ENCODE results near the gene FAM184A. TPM values are rescaled to one million over a fixed set of nuclear protein-coding genes. Genes with fewer than 3 reads are reported as not detected.

Gene FAM184A
- total RNA-seq, 3 donors from 2014 or later: 0.60 to 3.4 (median 0.87) TPM

- H3K4me1 ChIP-seq (ENCODE audit: low read depth): no peaks in the 10 kb centered on the region
- intact Hi-C loops (cut with DNase I, micrococcal nuclease): no loop called here
- TF ChIP-seq, protein P1, sequence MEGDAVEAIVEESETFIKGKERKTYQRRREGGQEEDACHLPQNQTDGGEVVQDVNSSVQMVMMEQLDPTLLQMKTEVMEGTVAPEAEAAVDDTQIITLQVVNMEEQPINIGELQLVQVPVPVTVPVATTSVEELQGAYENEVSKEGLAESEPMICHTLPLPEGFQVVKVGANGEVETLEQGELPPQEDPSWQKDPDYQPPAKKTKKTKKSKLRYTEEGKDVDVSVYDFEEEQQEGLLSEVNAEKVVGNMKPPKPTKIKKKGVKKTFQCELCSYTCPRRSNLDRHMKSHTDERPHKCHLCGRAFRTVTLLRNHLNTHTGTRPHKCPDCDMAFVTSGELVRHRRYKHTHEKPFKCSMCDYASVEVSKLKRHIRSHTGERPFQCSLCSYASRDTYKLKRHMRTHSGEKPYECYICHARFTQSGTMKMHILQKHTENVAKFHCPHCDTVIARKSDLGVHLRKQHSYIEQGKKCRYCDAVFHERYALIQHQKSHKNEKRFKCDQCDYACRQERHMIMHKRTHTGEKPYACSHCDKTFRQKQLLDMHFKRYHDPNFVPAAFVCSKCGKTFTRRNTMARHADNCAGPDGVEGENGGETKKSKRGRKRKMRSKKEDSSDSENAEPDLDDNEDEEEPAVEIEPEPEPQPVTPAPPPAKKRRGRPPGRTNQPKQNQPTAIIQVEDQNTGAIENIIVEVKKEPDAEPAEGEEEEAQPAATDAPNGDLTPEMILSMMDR (IDR thresholded peaks at IDR 0.05): no peak
- no peaks in the 10 kb centered on the region for H3K9me3 ChIP-seq
- ATAC-seq: no peak
- H3K36me3 ChIP-seq (ENCODE audit: low read depth): no peaks in the 10 kb centered on the region
- DNase-seq: no peak
- H3K4me3 ChIP-seq: no peak overlapping the region
These were observed 43.5 kb downstream of the FAM184A start for GRCh38 chr6:119034827-119035458.

GRCh38 chr6:119032428-119032827, 46.0 kb downstream of the FAM184A start:
- no peaks in the 10 kb centered on the region for H3K4me1 ChIP-seq (ENCODE audit: low read depth)
- DNase-seq (no peak), ATAC-seq (no peak)
- TF ChIP-seq, protein P1 (IDR thresholded peaks at IDR 0.05): no peak
- H3K4me3 ChIP-seq: no peak overlapping the region
- H3K9me3 ChIP-seq: no peaks in the 10 kb centered on the region
- intact Hi-C loops (cut with DNase I, micrococcal nuclease): no loop called here
- H3K36me3 ChIP-seq (ENCODE audit: low read depth): no peaks in the 10 kb centered on the region

- TF ChIP-seq, protein P1 (IDR thresholded peaks at IDR 0.05): no peak
- intact Hi-C loops (cut with DNase I, micrococcal nuclease): no loop called here
- Histone ChIP-seq H3K4me3 (no peak overlapping the region), H3K9me3 (no peaks in the 10 kb centered on the region), H3K4me1 (ENCODE audit: low read depth) (no peaks in the 10 kb centered on the region), H3K36me3 (ENCODE audit: low read depth) (no peaks in the 10 kb centered on the region)
- DNase-seq (no peak), ATAC-seq (no peak)
These were observed 47.7 kb downstream of the FAM184A start for GRCh38 chr6:119030759-119031158.

GRCh38 chr6:119028091-119028490, 50.4 kb downstream of the FAM184A start:
- ATAC-seq (no peak), DNase-seq (no peak)
- TF ChIP-seq, protein P1 (IDR thresholded peaks at IDR 0.05): no peak
- H3K36me3 ChIP-seq (ENCODE audit: low read depth): no peaks in the 10 kb centered on the region
- no peak overlapping the region for H3K4me3 ChIP-seq
- intact Hi-C loops (cut with DNase I, micrococcal nuclease): no loop called here
- H3K9me3 ChIP-seq: no peaks in the 10 kb centered on the region
- H3K4me1 ChIP-seq (ENCODE audit: low read depth): no peaks in the 10 kb centered on the region

- H3K4me3 ChIP-seq: no peak overlapping the region
- no peaks in the 10 kb centered on the region for H3K9me3 ChIP-seq
- ATAC-seq (no peak), DNase-seq (no peak)
- TF ChIP-seq, protein P1 (IDR thresholded peaks at IDR 0.05): no peak
- H3K36me3 ChIP-seq (ENCODE audit: low read depth): no peaks in the 10 kb centered on the region
- intact Hi-C loops (cut with DNase I, micrococcal nuclease): no loop called here
- no peaks in the 10 kb centered on the region for H3K4me1 ChIP-seq (ENCODE audit: low read depth)
These were observed 51.0 kb downstream of the FAM184A start for GRCh38 chr6:119027465-119027864.

GRCh38 chr6:119026822-119027221, 51.6 kb downstream of the FAM184A start:
- Histone ChIP-seq H3K4me3 (no peak overlapping the region), H3K9me3 (no peaks in the 10 kb centered on the region), H3K36me3 (ENCODE audit: low read depth) (no peaks in the 10 kb centered on the region), H3K4me1 (ENCODE audit: low read depth) (no peaks in the 10 kb centered on the region)
- intact Hi-C loops (cut with DNase I, micrococcal nuclease): no loop called here
- no peak for ATAC-seq
- DNase-seq: no peak
- TF ChIP-seq, protein P1 (IDR thresholded peaks at IDR 0.05): no peak
